Epithelial cell of prostate (primary cell): ENCODE data around the gene IL17RB.

Source experiments
- DNase-seq: peaks from one replicate; pipeline ENCODE4 v3.0.0-alpha.2; 2011; ENCODE audit warnings: low read depth, low spot score
- H3K27ac ChIP-seq: fragments of 450-650 bp; 2 replicates; pipeline ENCODE4 v1.5.1; 2017; ENCODE audit warnings: mild to moderate bottlenecking

IL17RB gene

DNA sequence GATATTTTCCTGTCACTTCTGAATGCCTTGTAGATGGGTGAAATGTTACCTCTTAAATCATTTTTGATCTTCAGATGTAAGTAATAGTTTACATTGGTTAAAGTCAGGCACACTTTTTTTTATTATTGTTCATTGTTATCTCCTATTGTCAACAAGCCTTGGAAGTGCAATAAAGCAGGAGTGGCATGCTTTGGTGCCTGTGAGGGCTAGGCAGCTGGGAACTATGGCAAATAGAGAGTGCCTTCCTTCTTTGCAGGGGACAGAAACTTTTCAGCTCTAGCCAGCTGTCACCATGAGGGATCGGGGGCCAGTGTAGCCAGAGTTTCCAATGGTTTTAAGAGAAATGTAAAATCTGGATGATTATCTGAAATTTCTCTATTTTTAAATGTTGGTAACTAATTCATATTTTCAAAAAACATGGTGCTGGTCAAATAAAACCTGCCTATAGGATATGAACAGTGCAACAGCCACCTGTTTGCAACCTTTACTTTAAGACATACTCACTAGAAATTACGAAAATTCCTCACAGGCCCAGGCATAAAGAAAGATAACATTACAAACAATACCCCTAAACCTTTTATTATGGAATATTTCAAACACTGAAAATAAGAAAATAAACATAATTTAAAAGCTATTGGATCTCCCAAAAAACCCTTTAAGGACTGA lies 54.4 kb downstream of the IL17RB start:
- DNase-seq, result no peak
- H3K27ac ChIP-seq, result no peak overlapping the region

DNA sequence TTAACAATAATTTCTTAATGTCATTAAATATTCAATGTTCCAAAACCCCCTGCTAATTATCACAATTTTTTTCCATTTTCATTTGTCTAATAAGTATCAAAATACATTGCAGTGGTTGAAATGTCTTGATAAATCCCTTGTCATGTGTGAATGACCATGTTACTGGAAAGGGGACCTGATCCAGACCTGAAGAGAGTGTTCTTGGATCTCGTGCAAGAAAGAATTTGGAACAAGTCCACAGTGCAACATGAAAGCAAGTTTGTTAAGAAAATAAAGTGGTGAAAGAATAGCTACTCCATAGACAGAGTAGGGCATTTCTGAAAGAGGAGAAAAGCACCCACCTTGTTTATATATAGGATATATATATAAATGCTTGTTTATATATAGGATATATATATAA lies 55.7 kb downstream of the IL17RB start:
- DNase-seq, result no peak
- H3K27ac ChIP-seq, result no peak overlapping the region

DNA sequence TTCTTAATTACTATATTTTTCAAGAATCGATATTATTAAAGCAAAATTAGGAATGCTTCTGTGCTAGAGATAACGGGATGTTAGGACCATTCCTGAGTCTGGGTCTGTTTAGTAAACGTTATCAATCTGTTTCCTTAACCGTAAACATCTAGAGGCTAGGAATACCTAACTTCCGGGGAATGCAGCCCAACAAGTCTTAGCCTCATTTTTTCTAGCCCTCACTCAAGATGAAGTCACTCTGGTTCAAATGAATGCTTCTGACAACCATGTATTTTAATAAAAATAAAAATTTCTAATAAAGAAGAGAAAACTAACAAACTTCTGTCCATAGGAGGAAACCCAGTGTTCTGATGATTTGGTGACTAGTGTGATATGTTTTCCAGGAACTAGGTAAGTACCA lies 56.3 kb downstream of the IL17RB start:
- DNase-seq, result no peak

DNA sequence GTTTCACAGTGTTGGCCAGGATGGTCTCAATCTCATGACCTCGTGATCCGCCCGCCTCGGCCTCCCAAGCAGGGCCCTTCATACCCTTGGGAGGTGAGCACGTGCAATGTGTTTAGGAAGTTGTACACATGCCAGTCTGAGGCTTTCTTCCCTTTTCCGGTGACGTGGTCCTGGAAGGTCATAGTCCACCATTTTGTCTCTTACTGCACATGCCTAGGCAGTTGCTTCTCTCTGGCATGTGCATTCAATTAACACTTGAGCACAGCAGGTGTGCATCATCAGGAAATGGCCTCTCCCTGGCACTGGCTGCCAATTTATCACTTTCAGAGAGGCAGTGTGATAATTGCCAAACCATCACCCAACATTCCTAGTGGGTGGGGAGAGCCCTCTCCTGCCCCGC lies 67.0 kb downstream of the IL17RB start:
- no peak overlapping the region for H3K27ac ChIP-seq
- no peak for DNase-seq

More for the DNA sequence above, 56.3 kb downstream of the IL17RB start:
- no peak overlapping the region for H3K27ac ChIP-seq
